Endothelial cell of umbilical vein (primary cell): ENCODE measurements around the gene ACVRL1. TPM values are rescaled to one million over a fixed set of nuclear protein-coding genes. Genes with fewer than 3 reads are reported as not detected.

Experiments used
- BruUV-seq: library from RNA; stranded (reverse); fragments of 400-500 nt; replicated peaks from 2 replicates; lab custom pipeline; 2021; lab: Mats Ljungman, UMichigan
- CTCF ChIA-PET: fragments of 300-600, 350-600 bp; sonication (Branson Sonifier 250); formaldehyde crosslinking; loops from one replicate; lab custom pipeline; 2021; ENCODE audit warnings: antibody characterized with exemption, inconsistent platforms; lab: Charles Lee
- POLR2A ChIA-PET: fragments of 300-600, 350-600 bp; sonication (Branson Sonifier 250); formaldehyde crosslinking; loops from one replicate; lab custom pipeline; 2021; ENCODE audit warnings: antibody characterized with exemption, inconsistent platforms; lab: Charles Lee
- DNase-seq: peaks from one replicate; pipeline ENCODE4 v3.0.0-alpha.2; 2011; ENCODE audit warnings: low read depth, low spot score
- FAIRE-seq: peaks from 2 replicates; lab custom pipeline; 2011; peaks lifted over from hg19 to GRCh38; lab: Jason Lieb, UNC
- H2AFZ ChIP-seq: 2 replicates; pipeline ENCODE4 v1.6.0; 2012; ENCODE audit warnings: low read depth, low read length, control low read depth, inconsistent platforms
- H3K27ac ChIP-seq: 2 replicates; pipeline ENCODE4 v1.5.1; 2011; ENCODE audit warnings: low read depth, mild to moderate bottlenecking, control low read depth, low read length, moderate library complexity; ENCODE audit not compliant: insufficient read depth
- H3K27me3 ChIP-seq, 2 experiments: 2 replicates each; pipeline versions ENCODE4 v1.6.0 to v1.6.1; 2011; ENCODE audit warnings: low read length in 2 of 2, mixed read lengths in 1 of 2; ENCODE audit not compliant: control insufficient read depth in 2 of 2, insufficient read depth in 2 of 2
- H3K36me3 ChIP-seq, 2 experiments: 2 replicates in 1 of 2; 3 replicates in 1 of 2; pipeline ENCODE4 v1.5.1; 2011; ENCODE audit warnings: low read length in 2 of 2, mild to moderate bottlenecking in 1 of 2, moderate library complexity in 1 of 2; ENCODE audit not compliant: control insufficient read depth in 2 of 2, insufficient read depth in 2 of 2; ENCODE audit errors: extremely low read depth in 1 of 2
- H3K4me1 ChIP-seq: 3 replicates; pipeline ENCODE4 v1.5.1; 2011; ENCODE audit warnings: mild to moderate bottlenecking, low read length; ENCODE audit not compliant: control insufficient read depth, insufficient read depth; ENCODE audit errors: extremely low read depth
- H3K4me2 ChIP-seq: 2 replicates; pipeline ENCODE4 v1.6.1; 2011; ENCODE audit warnings: low read length, control low read depth, mixed read lengths; ENCODE audit not compliant: insufficient read depth
- H3K4me3 ChIP-seq, 3 experiments: fragments of 200-600 bp in 1 of 3; sonication (generic), shearing (Covaris generic) in 1 of 3; replicated peaks in 1 of 3; 2 replicates each; pipeline ENCODE4 v1.5.1; 2011 to 2016; ENCODE audit warnings: control low read depth in 3 of 3, low read length in 3 of 3, mild to moderate bottlenecking in 2 of 3, inconsistent platforms in 1 of 3, low read depth in 1 of 3, moderate library complexity in 1 of 3; ENCODE audit not compliant: insufficient read depth in 1 of 3
- H3K79me2 ChIP-seq: 2 replicates; pipeline ENCODE4 v1.6.0; 2012; ENCODE audit warnings: low read length, inconsistent platforms; ENCODE audit not compliant: control insufficient read depth, insufficient read depth
- H3K9ac ChIP-seq: replicated peaks from 2 replicates; pipeline ENCODE3; 2011; ENCODE audit warnings: low read length, control low read depth; ENCODE audit not compliant: insufficient read depth; ENCODE audit errors: extremely low read depth
- H3K9me1 ChIP-seq: replicated peaks from 3 replicates; pipeline ENCODE4 v1.6.0; 2011; ENCODE audit warnings: mild to moderate bottlenecking, low read length; ENCODE audit not compliant: control insufficient read depth, insufficient read depth; ENCODE audit errors: extremely low read depth
- H3K9me3 ChIP-seq: replicated peaks from 2 replicates; pipeline ENCODE4 v1.5.1; 2012; ENCODE audit warnings: low read length, inconsistent platforms; ENCODE audit not compliant: control insufficient read depth, insufficient read depth
- H4K20me1 ChIP-seq: replicated peaks from 2 replicates; pipeline ENCODE3; 2011; ENCODE audit warnings: mild to moderate bottlenecking, low read length; ENCODE audit not compliant: control insufficient read depth, insufficient read depth; ENCODE audit errors: extremely low read depth
- EZH2 ChIP-seq: IDR thresholded peaks from 2 replicates; pipeline ENCODE4 v1.6.1; 2012; ENCODE audit warnings: borderline replicate concordance, low read depth, mild to moderate bottlenecking, moderate library complexity, low read length, inconsistent platforms; ENCODE audit not compliant: severe bottlenecking
- FOS ChIP-seq: IDR thresholded peaks from 2 replicates; pipeline ENCODE4 v1.6.1; 2011; ENCODE audit warnings: mild to moderate bottlenecking, low read length, moderate library complexity, borderline replicate concordance; ENCODE audit not compliant: insufficient read depth
- GATA2 ChIP-seq: IDR thresholded peaks from 2 replicates; pipeline ENCODE4 v1.7.0; 2011; ENCODE audit warnings: low read depth, mild to moderate bottlenecking, moderate library complexity, mixed read lengths, low read length; ENCODE audit not compliant: insufficient read length, insufficient read depth
- JUN ChIP-seq: IDR thresholded peaks from 2 replicates; pipeline ENCODE4 v1.6.1; 2011; ENCODE audit warnings: borderline replicate concordance, low read depth; ENCODE audit not compliant: insufficient read length, insufficient read depth
- MYC ChIP-seq: IDR thresholded peaks from one replicate; pipeline ENCODE4 v1.6.1; 2011; ENCODE audit warnings: mild to moderate bottlenecking, low read depth, low read length
- POLR2A ChIP-seq: IDR thresholded peaks from 2 replicates; pipeline ENCODE4 v1.6.1; 2012; ENCODE audit warnings: low read depth, mild to moderate bottlenecking, control low read depth, low read length
- POLR2AphosphoS5 ChIP-seq: IDR thresholded peaks from 2 replicates; pipeline ENCODE4 v1.6.1; 2012; ENCODE audit warnings: low read depth, mild to moderate bottlenecking, control low read depth, low read length, moderate library complexity; ENCODE audit not compliant: insufficient read depth
- dilution Hi-C: fragments of 300-500 bp; cut with MboI; formaldehyde crosslinking; loops from one replicate; pipeline ENCODE4 v1.15.0; 2019; ENCODE audit warnings: low sequenced_read_pairs; ENCODE audit not compliant: extremely low pct_ligation_motif_present
- intact Hi-C: fragments of 100-400 bp; cut with micrococcal nuclease; formaldehyde crosslinking; loops from one replicate; pipeline ENCODE4 v1.10.0; 2022
- polyA plus RNA-seq, 4 experiments: library from polyadenylated mRNA; depleted of rRNA in 3 of 4; stranded (reverse) in 3 of 4; unstranded in 1 of 4; fragments of >200 nt; gene quantifications; 2 replicates each; pipeline versions ENCODE4 v1.2.1 to v1.2.3, GENCODE V29; 2011 to 2012; ENCODE audit warnings: missing spikeins in 1 of 4
- total RNA-seq: library from RNA; stranded (reverse); gene quantifications from 2 replicates; pipeline ENCODE4 v1.2.3, GENCODE V29; 2021
- TF ChIP-seq, protein P1 (sequence below), 2 donors: IDR thresholded peaks; 1 replicate in 1 of 2; 2 replicates in 1 of 2; pipeline ENCODE4 v1.5.1; 2011; ENCODE audit warnings: low read length in 2 of 2, mild to moderate bottlenecking in 2 of 2, moderate library complexity in 2 of 2, control low read depth in 1 of 2, inconsistent platforms in 1 of 2, low read depth in 1 of 2; ENCODE audit not compliant: insufficient read depth in 1 of 2; ENCODE audit errors: extremely low read depth in 1 of 2
- TF ChIP-seq, protein P2 (sequence below): IDR thresholded peaks from 2 replicates; pipeline ENCODE4 v1.6.1; 2011; ENCODE audit not compliant: insufficient read depth, insufficient read length

Gene ACVRL1
- total and polyA plus RNA-seq, 2 donors (not counting 3 experiments of a cell fraction or from before 2014, with no cell fraction given): 355 to 404 TPM

DNA sequence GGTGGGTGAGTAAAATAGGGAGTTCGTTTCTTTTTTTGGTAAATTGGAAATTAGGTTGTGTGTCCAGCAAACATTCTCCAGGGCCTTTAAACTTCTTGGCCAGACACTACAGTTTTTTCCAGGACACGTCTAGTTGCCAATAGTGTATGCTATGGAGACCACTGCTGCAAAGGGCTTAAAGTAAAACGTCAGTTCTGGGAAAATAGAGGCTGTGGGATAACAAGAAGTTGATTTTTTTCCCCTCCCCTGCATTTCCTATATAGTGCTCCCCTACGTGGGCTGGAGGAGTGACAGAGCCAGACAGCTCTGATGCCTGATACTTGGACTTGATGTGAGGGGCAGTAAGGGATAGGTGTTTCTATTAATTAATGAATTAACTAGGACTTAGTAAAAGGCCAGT lies 46.6 kb downstream of the ACVRL1 start:
- Histone ChIP-seq H3K9ac (peak overlapping the region; percentile 56), H3K4me3 (peak overlapping the region in 2 of 3 experiments; percentile 16 to 89), H3K79me2 (peaks cover 71% of the 10 kb centered on the region), H4K20me1 (peaks cover 2% of the 10 kb centered on the region), H3K27ac (peak overlapping the region; percentile 5), H2AFZ (no peak overlapping the region), H3K4me1 (peaks cover 28% of the 10 kb centered on the region), H3K9me3 (no peaks in the 10 kb centered on the region), H3K4me2 (peak overlapping the region; percentile 88), H3K27me3 (peaks cover 0 to 4% of the 10 kb centered on the region in 2 experiments), H3K9me1 (no peaks in the 10 kb centered on the region), H3K36me3 (no peaks in the 10 kb centered on the region)
- intact Hi-C loops (loop anchor here (1.0 to 2.0 kb wide), 2 partner anchors 17 to 27 kb away; no protein-coding TSS in a partner anchor), dilution Hi-C loops (no loop called here)
- no peak for TF ChIP-seq EZH2
- TF ChIP-seq, protein P1, sequence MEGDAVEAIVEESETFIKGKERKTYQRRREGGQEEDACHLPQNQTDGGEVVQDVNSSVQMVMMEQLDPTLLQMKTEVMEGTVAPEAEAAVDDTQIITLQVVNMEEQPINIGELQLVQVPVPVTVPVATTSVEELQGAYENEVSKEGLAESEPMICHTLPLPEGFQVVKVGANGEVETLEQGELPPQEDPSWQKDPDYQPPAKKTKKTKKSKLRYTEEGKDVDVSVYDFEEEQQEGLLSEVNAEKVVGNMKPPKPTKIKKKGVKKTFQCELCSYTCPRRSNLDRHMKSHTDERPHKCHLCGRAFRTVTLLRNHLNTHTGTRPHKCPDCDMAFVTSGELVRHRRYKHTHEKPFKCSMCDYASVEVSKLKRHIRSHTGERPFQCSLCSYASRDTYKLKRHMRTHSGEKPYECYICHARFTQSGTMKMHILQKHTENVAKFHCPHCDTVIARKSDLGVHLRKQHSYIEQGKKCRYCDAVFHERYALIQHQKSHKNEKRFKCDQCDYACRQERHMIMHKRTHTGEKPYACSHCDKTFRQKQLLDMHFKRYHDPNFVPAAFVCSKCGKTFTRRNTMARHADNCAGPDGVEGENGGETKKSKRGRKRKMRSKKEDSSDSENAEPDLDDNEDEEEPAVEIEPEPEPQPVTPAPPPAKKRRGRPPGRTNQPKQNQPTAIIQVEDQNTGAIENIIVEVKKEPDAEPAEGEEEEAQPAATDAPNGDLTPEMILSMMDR (IDR thresholded peaks at IDR 0.05; ENCODE audit: extremely low read depth in 1 of 2, insufficient read depth in 1 of 2, low read depth in 1 of 2, low read length in 2 of 2): no peak
- TF ChIP-seq GATA2: no peak
- TF ChIP-seq, protein P2, sequence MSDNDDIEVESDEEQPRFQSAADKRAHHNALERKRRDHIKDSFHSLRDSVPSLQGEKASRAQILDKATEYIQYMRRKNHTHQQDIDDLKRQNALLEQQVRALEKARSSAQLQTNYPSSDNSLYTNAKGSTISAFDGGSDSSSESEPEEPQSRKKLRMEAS: no peak
- no peak for TF ChIP-seq POLR2AphosphoS5
- no peak for TF ChIP-seq FOS
- TF ChIP-seq POLR2A: no peak
- no peak for TF ChIP-seq MYC
- no peak for TF ChIP-seq JUN
- DNase-seq (peak; percentile 52), FAIRE-seq (no peak)
- ChIA-PET CTCF (interaction anchor here (1.0 to 1.5 kb wide), 3 partner anchors 14 to 57 kb away, joined by 3 to 4 read pairs (median 4); no protein-coding TSS in a partner anchor), POLR2A (interaction anchor here (1.0 kb wide), 1 partner anchor 53 kb away, joined by 3 read pairs; the partner anchor contains the start of gene TAMALIN)
- BruUV-seq: no TSS peak
